ENCODE results near the gene TMEM245.

TMEM245 gene

DNA sequence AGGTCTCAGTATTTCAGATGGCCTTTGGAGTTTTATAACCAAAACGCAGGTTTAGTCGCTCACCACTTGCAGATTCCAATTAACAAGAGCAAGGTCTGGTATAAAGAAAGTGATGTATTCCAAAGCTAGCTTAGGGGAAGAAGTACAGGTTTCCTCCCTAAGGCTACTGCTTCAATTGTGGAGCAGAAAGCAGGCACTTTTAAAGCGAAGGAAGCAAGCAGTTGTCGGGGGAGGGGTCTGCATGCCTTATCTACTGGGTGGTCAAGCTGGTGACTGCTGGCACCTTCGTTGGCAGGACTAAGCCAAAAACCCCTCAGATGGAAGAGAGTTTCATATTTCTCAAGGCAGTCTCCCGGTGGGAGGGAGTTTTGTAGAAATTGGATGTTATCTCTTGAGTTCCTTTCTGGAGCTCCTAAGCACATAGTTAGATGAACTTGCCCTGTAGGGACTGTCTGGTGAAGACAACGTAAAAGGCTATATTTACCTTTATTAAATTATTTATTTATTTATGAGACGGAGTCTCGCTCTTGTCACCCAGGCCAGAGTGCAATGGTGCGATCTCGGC lies 1.6 kb upstream of the TMEM245 start:
- TF ChIP-seq, protein P1, sequence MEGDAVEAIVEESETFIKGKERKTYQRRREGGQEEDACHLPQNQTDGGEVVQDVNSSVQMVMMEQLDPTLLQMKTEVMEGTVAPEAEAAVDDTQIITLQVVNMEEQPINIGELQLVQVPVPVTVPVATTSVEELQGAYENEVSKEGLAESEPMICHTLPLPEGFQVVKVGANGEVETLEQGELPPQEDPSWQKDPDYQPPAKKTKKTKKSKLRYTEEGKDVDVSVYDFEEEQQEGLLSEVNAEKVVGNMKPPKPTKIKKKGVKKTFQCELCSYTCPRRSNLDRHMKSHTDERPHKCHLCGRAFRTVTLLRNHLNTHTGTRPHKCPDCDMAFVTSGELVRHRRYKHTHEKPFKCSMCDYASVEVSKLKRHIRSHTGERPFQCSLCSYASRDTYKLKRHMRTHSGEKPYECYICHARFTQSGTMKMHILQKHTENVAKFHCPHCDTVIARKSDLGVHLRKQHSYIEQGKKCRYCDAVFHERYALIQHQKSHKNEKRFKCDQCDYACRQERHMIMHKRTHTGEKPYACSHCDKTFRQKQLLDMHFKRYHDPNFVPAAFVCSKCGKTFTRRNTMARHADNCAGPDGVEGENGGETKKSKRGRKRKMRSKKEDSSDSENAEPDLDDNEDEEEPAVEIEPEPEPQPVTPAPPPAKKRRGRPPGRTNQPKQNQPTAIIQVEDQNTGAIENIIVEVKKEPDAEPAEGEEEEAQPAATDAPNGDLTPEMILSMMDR (IDR thresholded peaks at IDR 0.05; ENCODE audit: low read depth, low read length), result no peak
- no peak for DNase-seq (ENCODE audit: extremely low read depth, low read depth)

DNA sequence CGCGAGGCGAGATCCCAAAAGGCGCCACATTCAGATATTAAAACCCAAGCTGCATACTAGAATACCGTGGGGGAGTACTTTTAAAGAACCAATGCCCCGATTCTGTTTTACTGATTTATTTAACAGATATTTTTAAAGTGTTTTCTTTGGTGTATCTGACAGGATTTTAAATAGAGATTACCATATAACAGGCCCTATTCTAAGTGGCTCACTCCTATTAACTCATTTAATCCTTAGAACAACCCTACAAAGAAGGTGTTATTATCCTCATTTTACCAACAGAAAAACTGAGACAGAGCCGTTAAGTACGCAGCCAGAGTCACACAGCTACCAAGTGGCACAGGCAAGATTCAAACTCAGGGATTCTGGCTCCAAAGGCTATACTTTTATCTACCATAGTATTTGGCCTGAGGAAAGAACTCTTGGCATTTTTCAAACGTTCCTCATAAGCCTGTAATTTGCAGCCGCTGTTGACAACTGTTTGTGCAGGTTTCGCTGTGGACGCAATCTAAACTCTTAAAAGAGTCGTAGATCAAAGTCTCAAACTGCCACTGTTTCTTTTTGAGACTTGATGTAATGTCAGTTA lies 550 bp upstream of the TMEM245 start:
- TF ChIP-seq, protein P1 (IDR thresholded peaks at IDR 0.05; ENCODE audit: low read depth, low read length), result no peak
- DNase-seq (ENCODE audit: extremely low read depth, low read depth), result no peak

DNA sequence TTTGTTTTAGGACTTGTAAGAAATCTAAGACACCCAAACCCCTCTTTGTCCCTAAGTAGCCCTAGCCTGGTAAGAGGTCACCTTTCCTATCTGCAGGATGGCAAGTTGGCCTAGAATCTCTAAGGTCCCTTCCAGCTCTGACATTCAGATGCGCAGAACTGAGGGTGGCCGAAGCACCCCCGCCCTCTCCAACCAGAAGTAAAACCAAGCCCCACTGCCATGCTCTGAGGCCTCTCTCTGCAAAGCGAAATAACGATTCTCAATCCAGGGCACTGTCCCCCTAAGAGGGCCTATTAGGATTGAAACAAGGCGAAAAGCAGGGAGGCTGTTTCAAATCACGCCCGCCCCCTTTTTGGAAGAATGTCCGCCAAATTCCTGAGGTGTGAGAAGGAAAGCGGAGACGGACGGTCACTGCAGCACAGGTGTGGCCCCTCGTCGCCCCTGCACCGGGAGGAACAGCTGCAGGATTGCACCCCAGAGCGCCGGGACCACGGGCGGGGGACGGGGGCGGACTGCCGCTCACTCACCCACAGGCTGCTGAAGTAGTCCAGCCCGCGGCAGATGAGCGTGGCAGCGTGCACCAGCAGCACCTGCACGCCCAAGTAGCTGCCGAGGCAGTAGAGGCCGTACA lies 824 bp downstream of the TMEM245 start:
- DNase-seq (ENCODE audit: extremely low read depth, low read depth), result no peak
- TF ChIP-seq, protein P1 (IDR thresholded peaks at IDR 0.05; ENCODE audit: low read depth, low read length), result no peak

DNA sequence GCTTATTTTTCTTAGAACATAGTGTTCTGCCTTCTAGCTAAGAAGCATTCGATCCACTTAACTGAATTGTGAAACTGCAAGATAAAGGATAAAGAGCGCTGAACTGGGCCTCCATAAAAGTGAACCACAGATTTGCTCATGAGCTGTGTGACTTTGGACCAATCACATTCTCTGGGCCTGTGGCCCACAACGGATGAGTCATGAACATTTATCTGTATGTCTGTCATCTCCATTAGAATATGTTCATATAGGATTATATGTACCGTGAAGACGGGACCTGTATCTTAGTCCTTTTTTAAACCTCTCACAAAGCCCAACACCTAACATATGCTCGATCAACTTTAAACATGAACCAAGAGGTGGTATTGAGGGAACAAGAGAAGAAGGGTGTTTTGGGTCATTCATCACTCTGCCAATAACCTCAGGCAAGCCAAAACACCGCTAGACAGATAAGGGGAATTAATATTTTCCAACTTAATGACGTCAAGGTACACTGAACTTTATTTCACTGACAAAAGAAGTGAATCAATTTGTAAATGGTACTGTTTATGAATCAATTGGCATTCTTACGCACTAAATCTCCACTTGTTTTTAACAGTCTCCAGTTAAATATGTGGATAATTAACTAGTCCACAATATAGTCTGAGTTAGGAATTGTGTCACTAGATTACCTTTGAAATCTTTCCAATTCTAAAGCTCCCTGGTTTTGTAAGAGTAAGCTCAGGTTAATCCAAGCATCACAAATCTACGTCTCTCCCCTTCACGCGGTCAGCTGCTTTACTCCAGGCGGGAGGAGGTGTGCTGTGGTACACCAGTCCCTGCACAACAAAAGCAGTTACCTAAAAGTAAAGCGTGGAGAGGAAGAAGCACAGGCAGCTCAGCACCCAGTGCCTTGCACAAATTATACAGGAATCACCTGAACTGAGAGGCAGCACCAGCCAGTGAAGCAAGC lies 1.6 kb downstream of the TMEM245 start:
- no peak for DNase-seq (ENCODE audit: extremely low read depth, low read depth)
- TF ChIP-seq, protein P1 (IDR thresholded peaks at IDR 0.05; ENCODE audit: low read depth, low read length), result no peak

DNA sequence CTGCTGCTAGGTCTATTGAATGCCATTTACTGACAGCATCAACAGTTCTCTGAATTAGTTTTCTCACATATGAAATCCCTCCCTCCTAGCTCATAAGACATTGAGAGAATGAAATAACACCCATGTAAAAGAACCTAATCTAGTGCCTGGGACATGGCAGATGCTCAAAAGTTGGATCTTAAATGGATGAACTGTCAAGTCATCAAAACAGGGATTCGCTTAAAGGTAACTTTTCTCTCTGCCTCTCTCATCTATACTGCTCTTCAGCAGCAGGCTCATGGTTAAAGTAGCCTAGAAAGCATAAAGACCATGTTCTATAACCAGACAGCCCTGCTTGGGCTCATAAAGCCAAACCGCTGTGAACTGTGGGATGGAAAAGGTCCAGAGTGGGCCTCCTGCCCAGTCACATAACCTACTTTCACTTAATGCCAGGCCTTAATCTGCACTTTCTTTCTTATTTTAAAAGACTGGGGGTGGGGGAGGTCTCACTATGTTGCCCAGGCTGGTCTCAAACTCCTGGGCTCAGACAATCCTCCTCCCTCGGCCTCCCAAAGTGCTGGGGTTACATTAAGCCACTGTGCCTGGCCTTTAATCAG lies 3.7 kb downstream of the TMEM245 start:
- TF ChIP-seq, protein P1 (IDR thresholded peaks at IDR 0.05; ENCODE audit: low read depth, low read length), result no peak
- no peak for DNase-seq (ENCODE audit: extremely low read depth, low read depth)

DNA sequence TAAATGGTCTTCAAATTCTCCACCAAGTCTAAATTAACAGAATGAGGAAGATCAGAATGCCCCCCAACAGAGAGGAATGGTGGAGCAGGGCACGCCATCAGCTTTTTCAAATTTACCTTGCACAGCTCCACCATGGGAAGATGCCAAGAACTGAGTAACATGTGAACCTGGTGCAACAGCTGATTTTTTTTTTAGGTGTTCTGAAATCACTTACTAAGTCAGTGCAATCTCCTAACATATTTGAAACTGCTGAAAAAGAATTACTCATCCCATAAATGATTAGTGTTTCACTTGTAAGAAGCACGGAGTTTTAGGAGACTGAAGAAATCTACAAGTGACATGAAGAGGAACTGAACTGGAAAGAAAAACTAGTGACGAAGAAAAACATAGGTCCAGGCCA lies 5.1 kb downstream of the TMEM245 start:
- DNase-seq (ENCODE audit: extremely low read depth, low read depth), result no peak
- TF ChIP-seq, protein P1 (IDR thresholded peaks at IDR 0.05; ENCODE audit: low read depth, low read length), result no peak

Measured in AG09319 (cell line).